ENCODE measurements around the gene UBE4A. TPM values are rescaled to one million over a fixed set of nuclear protein-coding genes. Genes with fewer than 3 reads are reported as not detected.

The UBE4A gene
- total and polyA plus RNA-seq, 2 experiments from 2014 or later = 11.8 to 42.2 TPM

DNA sequence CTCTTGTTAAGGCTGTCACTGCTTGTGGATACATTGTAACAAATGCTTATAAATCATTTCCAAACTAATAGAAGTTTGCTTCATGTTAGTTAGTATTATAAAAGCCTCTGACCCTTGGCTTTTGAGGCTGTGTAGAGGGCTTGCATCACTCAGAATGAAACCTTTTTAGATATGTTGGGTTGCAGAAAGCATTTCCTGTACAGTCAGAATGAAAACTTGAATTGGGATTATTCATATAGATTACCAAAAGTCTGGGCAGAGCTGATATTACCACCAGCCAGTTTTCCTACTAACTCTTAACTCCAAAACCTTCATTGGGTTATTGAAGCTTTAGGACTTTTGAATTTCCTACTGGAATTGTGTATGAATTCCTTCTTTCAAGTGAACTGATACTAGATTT is 88.9 kb downstream of the UBE4A start (continued):
- TF ChIP-seq, protein P1, sequence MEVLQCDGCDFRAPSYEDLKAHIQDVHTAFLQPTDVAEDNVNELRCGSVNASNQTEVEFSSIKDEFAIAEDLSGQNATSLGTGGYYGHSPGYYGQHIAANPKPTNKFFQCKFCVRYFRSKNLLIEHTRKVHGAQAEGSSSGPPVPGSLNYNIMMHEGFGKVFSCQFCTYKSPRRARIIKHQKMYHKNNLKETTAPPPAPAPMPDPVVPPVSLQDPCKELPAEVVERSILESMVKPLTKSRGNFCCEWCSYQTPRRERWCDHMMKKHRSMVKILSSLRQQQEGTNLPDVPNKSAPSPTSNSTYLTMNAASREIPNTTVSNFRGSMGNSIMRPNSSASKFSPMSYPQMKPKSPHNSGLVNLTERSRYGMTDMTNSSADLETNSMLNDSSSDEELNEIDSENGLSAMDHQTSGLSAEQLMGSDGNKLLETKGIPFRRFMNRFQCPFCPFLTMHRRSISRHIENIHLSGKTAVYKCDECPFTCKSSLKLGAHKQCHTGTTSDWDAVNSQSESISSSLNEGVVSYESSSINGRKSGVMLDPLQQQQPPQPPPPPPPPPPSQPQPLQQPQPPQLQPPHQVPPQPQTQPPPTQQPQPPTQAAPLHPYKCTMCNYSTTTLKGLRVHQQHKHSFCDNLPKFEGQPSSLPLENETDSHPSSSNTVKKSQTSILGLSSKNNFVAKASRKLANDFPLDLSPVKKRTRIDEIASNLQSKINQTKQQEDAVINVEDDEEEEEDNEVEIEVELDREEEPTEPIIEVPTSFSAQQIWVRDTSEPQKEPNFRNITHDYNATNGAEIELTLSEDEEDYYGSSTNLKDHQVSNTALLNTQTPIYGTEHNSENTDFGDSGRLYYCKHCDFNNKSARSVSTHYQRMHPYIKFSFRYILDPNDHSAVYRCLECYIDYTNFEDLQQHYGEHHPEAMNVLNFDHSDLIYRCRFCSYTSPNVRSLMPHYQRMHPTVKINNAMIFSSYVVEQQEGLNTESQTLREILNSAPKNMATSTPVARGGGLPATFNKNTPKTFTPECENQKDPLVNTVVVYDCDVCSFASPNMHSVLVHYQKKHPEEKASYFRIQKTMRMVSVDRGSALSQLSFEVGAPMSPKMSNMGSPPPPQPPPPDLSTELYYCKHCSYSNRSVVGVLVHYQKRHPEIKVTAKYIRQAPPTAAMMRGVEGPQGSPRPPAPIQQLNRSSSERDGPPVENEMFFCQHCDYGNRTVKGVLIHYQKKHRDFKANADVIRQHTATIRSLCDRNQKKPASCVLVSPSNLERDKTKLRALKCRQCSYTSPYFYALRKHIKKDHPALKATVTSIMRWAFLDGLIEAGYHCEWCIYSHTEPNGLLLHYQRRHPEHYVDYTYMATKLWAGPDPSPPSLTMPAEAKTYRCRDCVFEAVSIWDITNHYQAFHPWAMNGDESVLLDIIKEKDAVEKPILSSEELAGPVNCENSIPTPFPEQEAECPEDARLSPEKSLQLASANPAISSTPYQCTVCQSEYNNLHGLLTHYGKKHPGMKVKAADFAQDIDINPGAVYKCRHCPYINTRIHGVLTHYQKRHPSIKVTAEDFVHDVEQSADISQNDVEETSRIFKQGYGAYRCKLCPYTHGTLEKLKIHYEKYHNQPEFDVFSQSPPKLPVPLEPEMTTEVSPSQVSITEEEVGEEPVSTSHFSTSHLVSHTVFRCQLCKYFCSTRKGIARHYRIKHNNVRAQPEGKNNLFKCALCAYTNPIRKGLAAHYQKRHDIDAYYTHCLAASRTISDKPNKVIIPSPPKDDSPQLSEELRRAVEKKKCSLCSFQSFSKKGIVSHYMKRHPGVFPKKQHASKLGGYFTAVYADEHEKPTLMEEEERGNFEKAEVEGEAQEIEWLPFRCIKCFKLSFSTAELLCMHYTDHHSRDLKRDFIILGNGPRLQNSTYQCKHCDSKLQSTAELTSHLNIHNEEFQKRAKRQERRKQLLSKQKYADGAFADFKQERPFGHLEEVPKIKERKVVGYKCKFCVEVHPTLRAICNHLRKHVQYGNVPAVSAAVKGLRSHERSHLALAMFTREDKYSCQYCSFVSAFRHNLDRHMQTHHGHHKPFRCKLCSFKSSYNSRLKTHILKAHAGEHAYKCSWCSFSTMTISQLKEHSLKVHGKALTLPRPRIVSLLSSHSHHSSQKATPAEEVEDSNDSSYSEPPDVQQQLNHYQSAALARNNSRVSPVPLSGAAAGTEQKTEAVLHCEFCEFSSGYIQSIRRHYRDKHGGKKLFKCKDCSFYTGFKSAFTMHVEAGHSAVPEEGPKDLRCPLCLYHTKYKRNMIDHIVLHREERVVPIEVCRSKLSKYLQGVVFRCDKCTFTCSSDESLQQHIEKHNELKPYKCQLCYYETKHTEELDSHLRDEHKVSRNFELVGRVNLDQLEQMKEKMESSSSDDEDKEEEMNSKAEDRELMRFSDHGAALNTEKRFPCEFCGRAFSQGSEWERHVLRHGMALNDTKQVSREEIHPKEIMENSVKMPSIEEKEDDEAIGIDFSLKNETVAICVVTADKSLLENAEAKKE (CRISPR knock-in tag; IDR thresholded peaks at IDR 0.05) = no peak
- TF ChIP-seq JUNB (IDR thresholded peaks at IDR 0.05; ENCODE audit: unreplicated experiment) (no peak), EZH2phosphoT487 (IDR thresholded peaks at IDR 0.05; ENCODE audit: unreplicated experiment) (no peak), NANOG (IDR thresholded peaks at IDR 0.05; ENCODE audit: borderline replicate concordance) (no peak), ZNF114 (CRISPR knock-in tag; IDR thresholded peaks at IDR 0.05) (no peak)
- TF ChIP-seq, protein P2, sequence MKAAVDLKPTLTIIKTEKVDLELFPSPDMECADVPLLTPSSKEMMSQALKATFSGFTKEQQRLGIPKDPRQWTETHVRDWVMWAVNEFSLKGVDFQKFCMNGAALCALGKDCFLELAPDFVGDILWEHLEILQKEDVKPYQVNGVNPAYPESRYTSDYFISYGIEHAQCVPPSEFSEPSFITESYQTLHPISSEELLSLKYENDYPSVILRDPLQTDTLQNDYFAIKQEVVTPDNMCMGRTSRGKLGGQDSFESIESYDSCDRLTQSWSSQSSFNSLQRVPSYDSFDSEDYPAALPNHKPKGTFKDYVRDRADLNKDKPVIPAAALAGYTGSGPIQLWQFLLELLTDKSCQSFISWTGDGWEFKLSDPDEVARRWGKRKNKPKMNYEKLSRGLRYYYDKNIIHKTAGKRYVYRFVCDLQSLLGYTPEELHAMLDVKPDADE (IDR thresholded peaks at IDR 0.05) = no peak

Small RNA genes lying within 50 kb of the gene (small RNA-seq; reads per million reads assigned to genes)
- not detected for gene AP001582.1 (ENCODE audit: low replicate concordance)

Other genes starting within 250 kb of the UBE4A start
- 1.7 and 3.0 TPM in 2 replicates for gene SCN4B, start 206.8 kb upstream of the UBE4A start, total RNA-seq (2014; rRNA removed; shearing (Covaris generic))
- gene SCN4B, start 206.8 kb upstream of the UBE4A start, polyA plus RNA-seq (2016; fragmentation: Nextera tagmentation; extraction: Ambion mirVana) = 0.16 and 0.45 TPM in 2 replicates
- gene SCN2B, start 183.0 kb upstream of the UBE4A start, total RNA-seq (2014; rRNA removed; shearing (Covaris generic)) = 0.03 and 0.04 TPM in 2 replicates
- gene SCN2B, start 183.0 kb upstream of the UBE4A start, polyA plus RNA-seq (2016; fragmentation: Nextera tagmentation; extraction: Ambion mirVana) = 0.09 TPM in 1 of 2 replicates, not detected in the other
- gene JAML, start 134.6 kb upstream of the UBE4A start, total RNA-seq (2014; rRNA removed; shearing (Covaris generic)) = 0.12 and 0.56 TPM in 2 replicates
- gene JAML, start 134.6 kb upstream of the UBE4A start, polyA plus RNA-seq (2016; fragmentation: Nextera tagmentation; extraction: Ambion mirVana) = 0.26 and 1.0 TPM in 2 replicates
- 2.9 and 5.7 TPM in 2 replicates for gene MPZL3, start 107.2 kb upstream of the UBE4A start, total RNA-seq (2014; rRNA removed; shearing (Covaris generic))
- gene MPZL3, start 107.2 kb upstream of the UBE4A start, polyA plus RNA-seq (2016; fragmentation: Nextera tagmentation; extraction: Ambion mirVana) = 0.92 and 1.3 TPM in 2 replicates
- 2.8 and 4.2 TPM in 2 replicates for gene MPZL2, start 95.3 kb upstream of the UBE4A start, total RNA-seq (2014; rRNA removed; shearing (Covaris generic))
- gene MPZL2, start 95.3 kb upstream of the UBE4A start, polyA plus RNA-seq (2016; fragmentation: Nextera tagmentation; extraction: Ambion mirVana) = 2.1 and 2.6 TPM in 2 replicates
- not detected in 2 replicates for gene CD3E, start 54.9 kb upstream of the UBE4A start, total RNA-seq (2014; rRNA removed; shearing (Covaris generic))
- not detected in 2 replicates for gene CD3E, start 54.9 kb upstream of the UBE4A start, polyA plus RNA-seq (2016; fragmentation: Nextera tagmentation; extraction: Ambion mirVana)
- gene CD3D, start 16.9 kb upstream of the UBE4A start, total RNA-seq (2014; rRNA removed; shearing (Covaris generic)) = not detected in 2 replicates
- gene CD3D, start 16.9 kb upstream of the UBE4A start, polyA plus RNA-seq (2016; fragmentation: Nextera tagmentation; extraction: Ambion mirVana) = not detected in 2 replicates
- not detected in 2 replicates for gene CD3G, start 15.3 kb upstream of the UBE4A start, total RNA-seq (2014; rRNA removed; shearing (Covaris generic))
- gene CD3G, start 15.3 kb upstream of the UBE4A start, polyA plus RNA-seq (2016; fragmentation: Nextera tagmentation; extraction: Ambion mirVana) = not detected in 2 replicates
- 41.7 and 50.1 TPM in 2 replicates for gene ATP5MG, start 42.0 kb downstream of the UBE4A start, total RNA-seq (2014; rRNA removed; shearing (Covaris generic))
- 987 and 1,075 TPM in 2 replicates for gene ATP5MG, start 42.0 kb downstream of the UBE4A start, polyA plus RNA-seq (2016; fragmentation: Nextera tagmentation; extraction: Ambion mirVana)
- gene KMT2A, start 76.9 kb downstream of the UBE4A start, total RNA-seq (2014; rRNA removed; shearing (Covaris generic)) = 66.6 and 72.2 TPM in 2 replicates
- 29.0 and 34.3 TPM in 2 replicates for gene KMT2A, start 76.9 kb downstream of the UBE4A start, polyA plus RNA-seq (2016; fragmentation: Nextera tagmentation; extraction: Ambion mirVana)
- gene TTC36, start 167.9 kb downstream of the UBE4A start, total RNA-seq (2014; rRNA removed; shearing (Covaris generic)) = 1.0 and 3.5 TPM in 2 replicates
- gene TTC36, start 167.9 kb downstream of the UBE4A start, polyA plus RNA-seq (2016; fragmentation: Nextera tagmentation; extraction: Ambion mirVana) = 0.40 TPM in 1 of 2 replicates, not detected in the other
- 17.7 and 25.4 TPM in 2 replicates for gene TMEM25, start 171.6 kb downstream of the UBE4A start, total RNA-seq (2014; rRNA removed; shearing (Covaris generic))
- 11.4 and 11.7 TPM in 2 replicates for gene TMEM25, start 171.6 kb downstream of the UBE4A start, polyA plus RNA-seq (2016; fragmentation: Nextera tagmentation; extraction: Ambion mirVana)
- gene IFT46, start 206.3 kb downstream of the UBE4A start, total RNA-seq (2014; rRNA removed; shearing (Covaris generic)) = 11.1 and 12.8 TPM in 2 replicates
- gene IFT46, start 206.3 kb downstream of the UBE4A start, polyA plus RNA-seq (2016; fragmentation: Nextera tagmentation; extraction: Ambion mirVana) = 4.3 and 4.6 TPM in 2 replicates
- gene ARCN1, start 212.8 kb downstream of the UBE4A start, total RNA-seq (2014; rRNA removed; shearing (Covaris generic)) = 106 and 109 TPM in 2 replicates
- gene ARCN1, start 212.8 kb downstream of the UBE4A start, polyA plus RNA-seq (2016; fragmentation: Nextera tagmentation; extraction: Ambion mirVana) = 79.9 and 83.3 TPM in 2 replicates
- gene PHLDB1, start 248.0 kb downstream of the UBE4A start, total RNA-seq (2014; rRNA removed; shearing (Covaris generic)) = 85.2 and 93.9 TPM in 2 replicates
- 45.3 and 46.0 TPM in 2 replicates for gene PHLDB1, start 248.0 kb downstream of the UBE4A start, polyA plus RNA-seq (2016; fragmentation: Nextera tagmentation; extraction: Ambion mirVana)